PFSK-1 (cell line): ENCODE measurements around the gene DYNC1LI2.

Experiments
- FOXP2 ChIP-seq: optimal IDR thresholded peaks from 2 replicates; pipeline ENCODE3; 2011; ENCODE audit warnings: borderline replicate concordance, control low read depth, inconsistent platforms; ENCODE audit not compliant: insufficient read depth; ENCODE audit errors: extremely low read length, extremely low read depth
- POLR2AphosphoS5 ChIP-seq: IDR thresholded peaks from 2 replicates; pipeline ENCODE4 v1.6.1; 2012; ENCODE audit warnings: low read depth, mild to moderate bottlenecking, control low read depth, low read length, moderate library complexity
- SIN3A ChIP-seq: IDR thresholded peaks from 2 replicates; pipeline ENCODE4 v1.6.1; 2012; ENCODE audit warnings: mild to moderate bottlenecking, low read length, moderate library complexity, borderline replicate concordance; ENCODE audit not compliant: insufficient read depth
- TAF1 ChIP-seq: IDR thresholded peaks from 2 replicates; pipeline ENCODE4 v1.6.1; 2012; ENCODE audit warnings: low read length, control low read depth, borderline replicate concordance; ENCODE audit not compliant: insufficient read depth
- TF ChIP-seq, protein P1 (sequence below), 2 experiments: IDR thresholded peaks; 2 replicates each; pipeline versions ENCODE4 v1.6.1 to v1.8.0; 2011 to 2012; ENCODE audit warnings: low read depth in 2 of 2, low read length in 2 of 2, control low read depth in 1 of 2, inconsistent platforms in 1 of 2, mild to moderate bottlenecking in 1 of 2, moderate library complexity in 1 of 2; ENCODE audit not compliant: insufficient read depth in 1 of 2

Gene DYNC1LI2

DNA sequence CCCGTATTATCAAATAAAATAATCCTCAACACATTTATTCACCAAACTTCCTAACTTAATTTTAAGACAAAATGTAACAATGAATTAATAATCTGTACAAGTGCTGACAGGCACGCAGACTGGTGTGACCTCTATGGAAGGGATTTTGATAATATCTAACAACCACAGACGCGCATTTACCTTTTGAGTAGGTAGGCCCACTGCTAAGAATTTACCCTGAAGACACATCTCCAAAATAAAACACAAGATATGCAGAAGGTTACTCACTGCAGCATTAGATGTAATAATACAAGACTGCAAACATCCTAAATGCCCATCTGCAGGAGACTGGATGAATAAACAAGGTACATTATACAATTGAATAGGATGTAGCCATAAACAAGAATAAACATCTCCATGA lies 32.2 kb downstream of the DYNC1LI2 start:
- no peak for TF ChIP-seq POLR2AphosphoS5
- TF ChIP-seq, protein P1, sequence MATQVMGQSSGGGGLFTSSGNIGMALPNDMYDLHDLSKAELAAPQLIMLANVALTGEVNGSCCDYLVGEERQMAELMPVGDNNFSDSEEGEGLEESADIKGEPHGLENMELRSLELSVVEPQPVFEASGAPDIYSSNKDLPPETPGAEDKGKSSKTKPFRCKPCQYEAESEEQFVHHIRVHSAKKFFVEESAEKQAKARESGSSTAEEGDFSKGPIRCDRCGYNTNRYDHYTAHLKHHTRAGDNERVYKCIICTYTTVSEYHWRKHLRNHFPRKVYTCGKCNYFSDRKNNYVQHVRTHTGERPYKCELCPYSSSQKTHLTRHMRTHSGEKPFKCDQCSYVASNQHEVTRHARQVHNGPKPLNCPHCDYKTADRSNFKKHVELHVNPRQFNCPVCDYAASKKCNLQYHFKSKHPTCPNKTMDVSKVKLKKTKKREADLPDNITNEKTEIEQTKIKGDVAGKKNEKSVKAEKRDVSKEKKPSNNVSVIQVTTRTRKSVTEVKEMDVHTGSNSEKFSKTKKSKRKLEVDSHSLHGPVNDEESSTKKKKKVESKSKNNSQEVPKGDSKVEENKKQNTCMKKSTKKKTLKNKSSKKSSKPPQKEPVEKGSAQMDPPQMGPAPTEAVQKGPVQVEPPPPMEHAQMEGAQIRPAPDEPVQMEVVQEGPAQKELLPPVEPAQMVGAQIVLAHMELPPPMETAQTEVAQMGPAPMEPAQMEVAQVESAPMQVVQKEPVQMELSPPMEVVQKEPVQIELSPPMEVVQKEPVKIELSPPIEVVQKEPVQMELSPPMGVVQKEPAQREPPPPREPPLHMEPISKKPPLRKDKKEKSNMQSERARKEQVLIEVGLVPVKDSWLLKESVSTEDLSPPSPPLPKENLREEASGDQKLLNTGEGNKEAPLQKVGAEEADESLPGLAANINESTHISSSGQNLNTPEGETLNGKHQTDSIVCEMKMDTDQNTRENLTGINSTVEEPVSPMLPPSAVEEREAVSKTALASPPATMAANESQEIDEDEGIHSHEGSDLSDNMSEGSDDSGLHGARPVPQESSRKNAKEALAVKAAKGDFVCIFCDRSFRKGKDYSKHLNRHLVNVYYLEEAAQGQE (IDR thresholded peaks at IDR 0.05; ENCODE audit: insufficient read depth in 1 of 2, low read depth in 2 of 2, low read length in 2 of 2), result no peak
- no peak for TF ChIP-seq SIN3A
- no peak for TF ChIP-seq FOXP2
- no peak for TF ChIP-seq TAF1

GRCh38 chr16:66717776-66718175 lies 33.6 kb downstream of the DYNC1LI2 start:
- TF ChIP-seq, protein P1 (IDR thresholded peaks at IDR 0.05; ENCODE audit: insufficient read depth in 1 of 2, low read depth in 2 of 2, low read length in 2 of 2), result no peak
- no peak for TF ChIP-seq POLR2AphosphoS5
- no peak for TF ChIP-seq FOXP2
- TF ChIP-seq SIN3A, result no peak
- no peak for TF ChIP-seq TAF1

DNA sequence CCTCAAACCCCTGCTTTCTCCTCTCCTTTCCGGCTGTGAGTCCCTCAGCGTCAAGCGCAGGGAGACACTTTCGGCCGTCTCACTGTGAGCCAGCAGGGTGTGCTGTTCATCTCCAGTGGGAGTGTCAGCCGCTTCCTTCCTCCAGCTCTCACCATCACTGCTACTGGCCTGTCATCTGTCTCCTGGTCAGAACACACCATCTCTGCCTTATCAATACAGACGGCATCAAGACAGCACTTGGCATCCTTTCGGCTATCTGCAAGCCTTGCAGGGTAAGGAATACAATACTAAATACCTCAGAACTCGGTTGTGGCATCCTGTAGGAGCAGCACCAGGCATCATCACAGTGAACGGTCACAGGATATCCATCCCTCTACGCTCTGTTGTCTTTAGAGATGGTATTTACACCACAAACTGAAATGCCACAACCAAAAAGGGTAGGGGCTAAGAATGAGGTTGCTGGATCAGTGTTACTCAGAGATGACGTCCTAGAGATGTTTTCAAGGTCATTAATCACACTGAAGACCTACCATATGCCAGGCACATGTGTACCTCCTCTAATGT lies 34.2 kb downstream of the DYNC1LI2 start:
- TF ChIP-seq SIN3A, result no peak
- no peak for TF ChIP-seq FOXP2
- TF ChIP-seq POLR2AphosphoS5, result no peak

DNA sequence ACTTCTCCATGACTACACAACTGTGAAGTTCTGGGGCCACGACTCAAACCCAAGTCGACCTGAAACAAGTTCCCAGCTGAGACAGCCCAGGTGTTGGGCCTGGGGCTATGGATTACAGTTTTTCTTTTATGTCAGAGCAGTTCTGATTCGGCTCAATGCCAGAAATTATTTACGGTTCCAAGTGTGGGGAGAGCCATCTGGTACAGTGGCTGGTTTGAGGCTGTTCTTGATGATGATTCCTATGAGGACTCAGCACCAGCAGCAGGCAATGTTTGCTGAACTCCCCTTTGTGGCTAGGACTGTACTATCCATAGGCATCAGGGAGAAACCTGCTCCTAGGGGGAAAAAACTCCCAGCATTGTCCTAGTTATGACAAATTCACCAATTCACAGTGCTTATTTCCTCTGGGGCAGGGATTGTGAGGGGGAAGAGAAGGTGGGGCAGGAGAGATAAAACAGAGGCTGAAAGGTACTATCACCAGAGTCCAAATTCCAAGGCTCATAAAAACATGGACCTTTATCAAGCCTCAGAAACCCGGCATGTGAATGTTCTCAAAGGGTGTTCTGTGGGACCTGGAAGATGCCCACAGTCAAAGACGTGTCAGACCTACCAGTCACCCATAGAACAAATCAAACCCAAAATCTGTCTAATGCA lies 36.6 kb downstream of the DYNC1LI2 start:
- TF ChIP-seq SIN3A (no peak), FOXP2 (no peak), POLR2AphosphoS5 (no peak), TAF1 (no peak)
- TF ChIP-seq, protein P1 (IDR thresholded peaks at IDR 0.05; ENCODE audit: insufficient read depth in 1 of 2, low read depth in 2 of 2, low read length in 2 of 2), result no peak

- TF ChIP-seq TAF1 (no peak), FOXP2 (no peak), POLR2AphosphoS5 (no peak), SIN3A (no peak)
- TF ChIP-seq, protein P1 (IDR thresholded peaks at IDR 0.05; ENCODE audit: insufficient read depth in 1 of 2, low read depth in 2 of 2, low read length in 2 of 2), result no peak
Observed at GRCh38 chr16:66714062-66714461, 37.3 kb downstream of the DYNC1LI2 start.
